H9 (cell line): Measurements from ENCODE around the gene ACTN4. TPM values are rescaled to one million over a fixed set of nuclear protein-coding genes. Genes with fewer than 3 reads are reported as not detected.

ENCODE experiments used
- DNase-seq: peaks from one replicate; pipeline ENCODE4 v3.0.0-alpha.2; 2017
- H2AFZ ChIP-seq: one replicate; pipeline ENCODE4 v1.6.1; 2013; ENCODE audit warnings: mild to moderate bottlenecking, low read length, control low read depth, moderate library complexity
- H2AK5ac ChIP-seq: 2 replicates; pipeline ENCODE4 v1.6.1; 2013; ENCODE audit warnings: low read length, control low read depth, mixed read lengths; ENCODE audit not compliant: insufficient read length
- H2BK120ac ChIP-seq: one replicate; pipeline ENCODE4 v1.6.1; 2013; ENCODE audit warnings: low read depth, mild to moderate bottlenecking, low read length, control low read depth, inconsistent platforms; ENCODE audit not compliant: poor library complexity, severe bottlenecking
- H2BK12ac ChIP-seq: 2 replicates; pipeline ENCODE4 v1.6.1; 2013; ENCODE audit warnings: low read length, control low read depth, mixed read lengths, low read depth; ENCODE audit not compliant: insufficient read length
- H2BK15ac ChIP-seq: 2 replicates; pipeline ENCODE4 v1.6.1; 2013; ENCODE audit warnings: low read depth, low read length, control low read depth
- H2BK20ac ChIP-seq: one replicate; pipeline ENCODE4 v1.6.1; 2013; ENCODE audit warnings: low read depth, mild to moderate bottlenecking, low read length, control low read depth, inconsistent platforms; ENCODE audit not compliant: poor library complexity, severe bottlenecking
- H2BK5ac ChIP-seq: 2 replicates; pipeline ENCODE4 v1.6.1; 2013; ENCODE audit warnings: low read length, control low read depth, mixed read lengths; ENCODE audit not compliant: insufficient read length
- H3K14ac ChIP-seq: 2 replicates; pipeline ENCODE4 v1.6.1; 2013; ENCODE audit warnings: low read length, control low read depth; ENCODE audit not compliant: insufficient read depth
- H3K18ac ChIP-seq: 2 replicates; pipeline ENCODE4 v1.6.1; 2013; ENCODE audit warnings: low read depth, mild to moderate bottlenecking, mixed read lengths, low read length, control low read depth; ENCODE audit not compliant: insufficient read length
- H3K23ac ChIP-seq: 2 replicates; pipeline ENCODE4 v1.6.1; 2013; ENCODE audit warnings: low read length, control low read depth, mixed read lengths, low read depth; ENCODE audit not compliant: insufficient read length
- H3K23me2 ChIP-seq: 2 replicates; pipeline ENCODE4 v1.6.1; 2013; ENCODE audit warnings: low read depth, mild to moderate bottlenecking, mixed read lengths, low read length, control low read depth; ENCODE audit not compliant: insufficient read length, poor library complexity, severe bottlenecking
- H3K27ac ChIP-seq: 2 replicates; pipeline ENCODE4 v1.5.1; 2013; ENCODE audit warnings: low read length, control low read depth, mixed read lengths, low read depth; ENCODE audit not compliant: insufficient read length
- H3K27me3 ChIP-seq: 2 replicates; pipeline ENCODE4 v1.6.1; 2013; ENCODE audit warnings: low read length, control low read depth, inconsistent platforms; ENCODE audit not compliant: insufficient read depth
- H3K4ac ChIP-seq: 2 replicates; pipeline ENCODE4 v1.6.1; 2013; ENCODE audit warnings: low read depth, mild to moderate bottlenecking, control low read depth, inconsistent platforms, low read length, moderate library complexity
- H3K4me1 ChIP-seq: 2 replicates; pipeline ENCODE4 v1.6.1; 2013; ENCODE audit warnings: low read length, control low read depth, inconsistent platforms; ENCODE audit not compliant: insufficient read depth
- H3K4me2 ChIP-seq: 2 replicates; pipeline ENCODE4 v1.6.1; 2013; ENCODE audit warnings: low read length, control low read depth, mixed read lengths; ENCODE audit not compliant: insufficient read length, insufficient read depth
- H3K56ac ChIP-seq: 2 replicates; pipeline ENCODE4 v1.6.1; 2013; ENCODE audit warnings: low read depth, mild to moderate bottlenecking, mixed read lengths, low read length, control low read depth; ENCODE audit not compliant: insufficient read length
- H3K79me1 ChIP-seq: 2 replicates; pipeline ENCODE4 v1.6.1; 2013; ENCODE audit warnings: low read depth, mild to moderate bottlenecking, moderate library complexity, low read length, control low read depth, inconsistent platforms; ENCODE audit not compliant: insufficient read depth, poor library complexity, severe bottlenecking
- H3K79me2 ChIP-seq: 2 replicates; pipeline ENCODE4 v1.6.1; 2013; ENCODE audit warnings: low read length, control low read depth, inconsistent platforms; ENCODE audit not compliant: insufficient read depth
- H3K9ac ChIP-seq: 2 replicates; pipeline ENCODE4 v1.6.1; 2013; ENCODE audit warnings: low read length, control low read depth, mixed read lengths; ENCODE audit not compliant: insufficient read length; ENCODE audit errors: extremely low read depth
- H3K9me3 ChIP-seq: one replicate; pipeline ENCODE4 v1.6.1; 2013; ENCODE audit warnings: low read depth, low read length, inconsistent platforms; ENCODE audit not compliant: control insufficient read depth
- H3T11ph ChIP-seq: one replicate; pipeline ENCODE4 v1.6.1; 2013; ENCODE audit warnings: mild to moderate bottlenecking, low read length, control low read depth, inconsistent platforms
- H4K20me1 ChIP-seq: one replicate; pipeline ENCODE4 v1.6.1; 2013; ENCODE audit not compliant: control insufficient read depth, insufficient read length, insufficient read depth
- H4K5ac ChIP-seq: 2 replicates; pipeline ENCODE4 v1.6.1; 2013; ENCODE audit warnings: low read depth, mild to moderate bottlenecking, mixed read lengths, low read length, control low read depth; ENCODE audit not compliant: insufficient read length
- H4K8ac ChIP-seq: replicated peaks from 2 replicates; pipeline ENCODE4 v1.6.1; 2013; ENCODE audit warnings: low read length, control low read depth, mixed read lengths, low read depth; ENCODE audit not compliant: insufficient read length
- H4K91ac ChIP-seq: 2 replicates; pipeline ENCODE4 v1.6.1; 2013; ENCODE audit warnings: low read depth, mild to moderate bottlenecking, moderate library complexity, mixed read lengths, low read length, control low read depth; ENCODE audit not compliant: insufficient read length
- H3K27ac Mint-ChIP-seq, 3 experiments: 2 replicates in 2 of 3; 3 replicates in 1 of 3; pipeline ENCODE4 v1.8.0; 2020 to 2021; ENCODE audit warnings: mixed read lengths in 3 of 3, mild to moderate bottlenecking in 1 of 3, moderate library complexity in 1 of 3
- H3K27me3 Mint-ChIP-seq: 2 replicates; pipeline ENCODE4 v1.8.0; 2021; ENCODE audit warnings: low read depth, mild to moderate bottlenecking, moderate library complexity, mixed read lengths
- H3K36me3 Mint-ChIP-seq, 3 experiments: 2 replicates in 2 of 3; 3 replicates in 1 of 3; pipeline ENCODE4 v1.8.0; 2020 to 2021; ENCODE audit warnings: low read depth in 3 of 3, mixed read lengths in 3 of 3; ENCODE audit not compliant: insufficient read depth in 1 of 3
- H3K4me1 Mint-ChIP-seq, 2 experiments: 2 replicates each; pipeline ENCODE4 v1.8.0; 2020; ENCODE audit warnings: mixed read lengths in 2 of 2
- H3K4me3 Mint-ChIP-seq, 2 experiments: 2 replicates in 1 of 2; 3 replicates in 1 of 2; pipeline ENCODE4 v1.8.0; 2020 to 2021; ENCODE audit warnings: mild to moderate bottlenecking in 2 of 2, mixed read lengths in 2 of 2, moderate library complexity in 1 of 2
- H3K9me3 Mint-ChIP-seq, 2 experiments: 2 replicates in 1 of 2; 3 replicates in 1 of 2; pipeline ENCODE4 v1.8.0; 2020; ENCODE audit warnings: mild to moderate bottlenecking in 2 of 2, mixed read lengths in 2 of 2, moderate library complexity in 1 of 2
- CTCF ChIP-seq: fragments of 200-600 bp; sonication (generic); conservative IDR thresholded peaks from 3 replicates; pipeline ENCODE4 v1.8.0; 2021; ENCODE audit warnings: antibody characterized with exemption, mild to moderate bottlenecking
- WGBS: extraction: QIAGEN DNeasy Blood & Tissue Kit; methylation state at CpG from one replicate; pipeline ENCODE4 v1.1.7; 2013; ENCODE audit warnings: missing lambda C conversion rate, low lambda C conversion rate, mixed read lengths; ENCODE audit not compliant: insufficient read length; ENCODE audit errors: extremely low coverage; 5-methylcytosine and 5-hydroxymethylcytosine counted together
- total RNA-seq: library from RNA; stranded (reverse); gene quantifications from 2 replicates; pipeline ENCODE4 v1.2.1, GENCODE V29; 2021

The ACTN4 gene
- total RNA-seq, 1 experiment from 2014 or later, result 369 TPM

- no peak overlapping the region for H2BK15ac ChIP-seq
- TF ChIP-seq CTCF, result no peak
- no peaks in the 10 kb centered on the region for H4K20me1 ChIP-seq
- H3K4ac ChIP-seq, result no peak overlapping the region
- no peak overlapping the region for H2BK12ac ChIP-seq
- no peak overlapping the region for H2AK5ac ChIP-seq
- H3K9me3 ChIP-seq, result no peaks in the 10 kb centered on the region
- no peak overlapping the region for H3K27ac ChIP-seq
- H4K5ac ChIP-seq, result no peak overlapping the region
- no peaks in the 10 kb centered on the region for H3K4me1 ChIP-seq
- H3K23ac ChIP-seq, result no peak overlapping the region
- no peak overlapping the region for H3K9ac ChIP-seq
- H3K23me2 ChIP-seq, result no peaks in the 10 kb centered on the region
- Mint-ChIP-seq H3K4me1 (peaks cover 0 to 4% of the 10 kb centered on the region in 2 experiments; a peak in 1 of 4 replicates), H3K9me3 (no peaks in the 10 kb centered on the region), H3K36me3 (peaks cover 26 to 85% (median 81%) of the 10 kb centered on the region in 3 experiments; a peak in 6 of 7 replicates), H3K4me3 (no peak overlapping the region), H3K27ac (peak overlapping the region in 1 of 3 experiments; percentile 49; a peak in 1 of 7 replicates), H3K27me3 (no peaks in the 10 kb centered on the region)
- H2AFZ ChIP-seq, result no peak overlapping the region
- H2BK20ac ChIP-seq, result no peak overlapping the region
- H2BK5ac ChIP-seq, result no peak overlapping the region
- H4K8ac ChIP-seq, result no peak overlapping the region
- H4K91ac ChIP-seq, result no peak overlapping the region
- H3K14ac ChIP-seq, result no peak overlapping the region
- no peaks in the 10 kb centered on the region for H3K27me3 ChIP-seq
- no peak overlapping the region for H3K18ac ChIP-seq
- no peaks in the 10 kb centered on the region for H3K79me2 ChIP-seq
- H3K79me1 ChIP-seq, result no peaks in the 10 kb centered on the region
- H3K56ac ChIP-seq, result no peak overlapping the region
- no CpG with 5 or more reads among the region's 17 CpGs for WGBS
- no peak overlapping the region for H2BK120ac ChIP-seq
- no peak overlapping the region for H3T11ph ChIP-seq
- DNase-seq, result no peak
- H3K4me2 ChIP-seq, result no peak overlapping the region
Observed at GRCh38 chr19:38721979-38722773, 74.7 kb downstream of the ACTN4 start.
